ENCODE measurements around the gene CNPY1. TPM values are rescaled to one million over a fixed set of nuclear protein-coding genes. Genes with fewer than 3 reads are reported as not detected.

CNPY1 gene
- polyA plus RNA-seq, 1 donor from 2014 or later = 0.36 TPM

GRCh38 chr7:155517969-155518368 lies 28.4 kb downstream of the CNPY1 start:
- Histone ChIP-seq H4K20me1 (ENCODE audit: insufficient read depth) (no peaks in the 10 kb centered on the region), H3F3A (ENCODE audit: insufficient read depth, low read length, poor library complexity, severe bottlenecking) (no peaks in the 10 kb centered on the region), H3K27me3 (ENCODE audit: insufficient read depth, low read depth, low read length) (peaks cover 36% of the 10 kb centered on the region), H3K36me3 (ENCODE audit: insufficient read depth, low read length) (no peaks in the 10 kb centered on the region), H3K4me2 (ENCODE audit: low read length) (no peak overlapping the region), H3K4me3 (ENCODE audit: low read length) (no peak overlapping the region), H3K79me2 (replicated peaks; ENCODE audit: insufficient read depth, low read length) (no peaks in the 10 kb centered on the region), H3K27ac (ENCODE audit: low read length) (no peak overlapping the region), H2AFZ (ENCODE audit: low read depth, low read length) (no peak overlapping the region), H3K9me2 (ENCODE audit: insufficient read depth, low read length) (no peaks in the 10 kb centered on the region), H3K9me3 (ENCODE audit: low read length) (no peaks in the 10 kb centered on the region), H3K9ac (ENCODE audit: low read length) (no peak overlapping the region)
- TF ChIP-seq EZH2 (IDR thresholded peaks at IDR 0.05; ENCODE audit: borderline replicate concordance, insufficient read depth, low read length, poor library complexity, severe bottlenecking) (no peak), CTCF (IDR thresholded peaks at IDR 0.05; ENCODE audit: poor library complexity, severe bottlenecking) (no peak), EP300 (conservative IDR thresholded peaks at IDR 0.05; ENCODE audit: poor library complexity, severe bottlenecking) (no peak), MXI1 (conservative IDR thresholded peaks at IDR 0.05; ENCODE audit: poor library complexity, severe bottlenecking) (no peak), SMC3 (conservative IDR thresholded peaks at IDR 0.05; ENCODE audit: poor library complexity) (no peak), REST (IDR thresholded peaks at IDR 0.05; ENCODE audit: borderline replicate concordance) (no peak), POLR2AphosphoS5 (IDR thresholded peaks at IDR 0.05) (no peak), RAD21 (conservative IDR thresholded peaks at IDR 0.05) (no peak)

GRCh38 chr7:155517452-155517851 lies 28.9 kb downstream of the CNPY1 start:
- Histone ChIP-seq H3K36me3 (ENCODE audit: insufficient read depth, low read length) (no peaks in the 10 kb centered on the region), H3K9me2 (ENCODE audit: insufficient read depth, low read length) (no peaks in the 10 kb centered on the region), H3K4me3 (ENCODE audit: low read length) (no peak overlapping the region), H3K4me2 (ENCODE audit: low read length) (no peak overlapping the region), H3F3A (ENCODE audit: insufficient read depth, low read length, poor library complexity, severe bottlenecking) (no peaks in the 10 kb centered on the region), H3K79me2 (replicated peaks; ENCODE audit: insufficient read depth, low read length) (no peaks in the 10 kb centered on the region), H2AFZ (ENCODE audit: low read depth, low read length) (no peak overlapping the region), H4K20me1 (ENCODE audit: insufficient read depth) (no peaks in the 10 kb centered on the region), H3K9ac (ENCODE audit: low read length) (no peak overlapping the region), H3K27ac (ENCODE audit: low read length) (no peak overlapping the region), H3K9me3 (ENCODE audit: low read length) (no peaks in the 10 kb centered on the region), H3K27me3 (ENCODE audit: insufficient read depth, low read depth, low read length) (peaks cover 41% of the 10 kb centered on the region)
- TF ChIP-seq POLR2AphosphoS5 (IDR thresholded peaks at IDR 0.05) = no peak
- TF ChIP-seq TAF1 (IDR thresholded peaks at IDR 0.05; ENCODE audit: low read depth) = no peak
- TF ChIP-seq REST (IDR thresholded peaks at IDR 0.05; ENCODE audit: borderline replicate concordance) = no peak
- TF ChIP-seq EP300 (conservative IDR thresholded peaks at IDR 0.05; ENCODE audit: poor library complexity, severe bottlenecking) = no peak
- TF ChIP-seq SMC3 (conservative IDR thresholded peaks at IDR 0.05; ENCODE audit: poor library complexity) = no peak
- TF ChIP-seq CTCF (IDR thresholded peaks at IDR 0.05; ENCODE audit: poor library complexity, severe bottlenecking) = no peak
- no peak for TF ChIP-seq RAD21 (conservative IDR thresholded peaks at IDR 0.05)
